KMS-11 (cell line): ENCODE measurements around the gene HELZ.
A peak's percentile ranks its signal among the peaks of the same experiment; 100 is the strongest.

ENCODE experiments used
- H2AFZ ChIP-seq: fragments of 200-600 bp; sonication (generic); 2 replicates; pipeline ENCODE4 v1.6.1; 2016; ENCODE audit warnings: antibody characterized with exemption, mixed run types, low read depth
- H3K27ac ChIP-seq: fragments of 200-600 bp; sonication (generic); 2 replicates; pipeline ENCODE4 v1.6.1; 2016; ENCODE audit warnings: mild to moderate bottlenecking, mixed run types
- H3K27me3 ChIP-seq: fragments of 200-600 bp; sonication (generic); 2 replicates; pipeline ENCODE4 v1.6.1; 2017; ENCODE audit warnings: mild to moderate bottlenecking, low read depth, mixed run types, moderate library complexity; ENCODE audit not compliant: insufficient read depth
- H3K36me3 ChIP-seq: fragments of 200-600 bp; sonication (generic); 2 replicates; pipeline ENCODE4 v1.6.1; 2017; ENCODE audit warnings: mild to moderate bottlenecking, mixed run types; ENCODE audit not compliant: insufficient read depth
- H3K4me1 ChIP-seq: fragments of 200-600 bp; sonication (generic); 2 replicates; pipeline ENCODE4 v1.6.1; 2016; ENCODE audit warnings: mild to moderate bottlenecking, low read depth, mixed run types; ENCODE audit not compliant: poor library complexity, severe bottlenecking
- H3K4me2 ChIP-seq: fragments of 200-600 bp; sonication (generic); 2 replicates; pipeline ENCODE4 v1.7.0; 2016; ENCODE audit warnings: mild to moderate bottlenecking, mixed run types
- H3K4me3 ChIP-seq: fragments of 200-600 bp; sonication (generic); IDR thresholded peaks from 2 replicates; pipeline ENCODE4 v1.6.1; 2017; ENCODE audit warnings: low read depth, low read length, mixed read lengths; ENCODE audit not compliant: insufficient read depth
- H3K79me2 ChIP-seq: fragments of 200-600 bp; sonication (generic); 2 replicates; pipeline ENCODE4 v1.6.1; 2016; ENCODE audit warnings: low read depth, mixed run types; ENCODE audit not compliant: insufficient read depth
- H3K9ac ChIP-seq: fragments of 200-600 bp; sonication (generic); 2 replicates; pipeline ENCODE4 v1.6.1; 2016; ENCODE audit warnings: mild to moderate bottlenecking, mixed run types
- H4K20me1 ChIP-seq: fragments of 200-600 bp; sonication (generic); 2 replicates; pipeline ENCODE4 v1.6.1; 2016; ENCODE audit warnings: mild to moderate bottlenecking, mixed run types; ENCODE audit not compliant: insufficient read depth
- TF ChIP-seq, protein P1 (sequence below): fragments of 200-600 bp; sonication (generic); conservative IDR thresholded peaks from 2 replicates; pipeline ENCODE4 v1.6.1; 2017; ENCODE audit warnings: low read depth, mild to moderate bottlenecking, antibody characterized with exemption, low read length, moderate library complexity, mixed read lengths

HELZ gene

DNA sequence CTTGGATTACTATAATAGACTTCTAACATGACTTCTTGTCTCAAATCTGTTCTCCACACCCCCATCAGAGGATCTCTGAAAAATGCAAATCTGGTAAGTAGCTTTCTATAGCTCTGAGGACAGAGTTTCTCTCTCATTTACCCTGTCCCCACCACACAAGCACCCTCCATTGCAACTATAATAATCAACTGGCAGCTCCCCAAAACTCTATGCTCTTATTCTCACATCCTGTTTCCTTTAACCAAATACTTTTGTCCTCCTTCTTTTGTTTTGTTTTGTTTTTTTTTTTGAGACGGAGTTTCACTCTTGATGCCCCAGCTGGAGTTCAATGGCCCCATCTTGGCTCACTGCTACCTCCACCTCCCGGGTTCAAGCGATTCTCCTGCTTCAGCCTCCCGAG, 73.4 kb downstream of the HELZ start:
- peak overlapping the region; percentile 17; the same call in 1 of the 2 replicates for H3K4me2 ChIP-seq

DNA sequence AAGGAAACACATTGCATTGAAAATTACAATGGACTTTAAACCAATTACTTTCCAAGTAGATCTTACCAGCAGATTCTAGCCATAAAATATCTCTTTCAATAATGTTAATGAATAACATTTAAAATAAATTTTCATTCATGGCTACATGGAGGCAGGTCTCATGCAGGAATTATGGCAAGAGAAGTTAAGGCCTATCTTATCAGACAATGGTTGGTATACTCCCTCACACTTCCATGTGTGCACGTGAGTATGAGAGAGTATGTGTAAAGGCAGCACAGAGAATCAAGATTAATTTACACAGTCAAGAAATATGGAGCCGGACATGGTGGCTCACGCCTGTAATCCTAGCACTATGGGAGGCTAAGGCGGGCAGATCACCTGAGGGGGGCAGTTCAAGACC, 76.5 kb downstream of the HELZ start:
- no peaks in the 10 kb centered on the region for H3K79me2 ChIP-seq
- H4K20me1 ChIP-seq, result no peaks in the 10 kb centered on the region
- TF ChIP-seq, protein P1, sequence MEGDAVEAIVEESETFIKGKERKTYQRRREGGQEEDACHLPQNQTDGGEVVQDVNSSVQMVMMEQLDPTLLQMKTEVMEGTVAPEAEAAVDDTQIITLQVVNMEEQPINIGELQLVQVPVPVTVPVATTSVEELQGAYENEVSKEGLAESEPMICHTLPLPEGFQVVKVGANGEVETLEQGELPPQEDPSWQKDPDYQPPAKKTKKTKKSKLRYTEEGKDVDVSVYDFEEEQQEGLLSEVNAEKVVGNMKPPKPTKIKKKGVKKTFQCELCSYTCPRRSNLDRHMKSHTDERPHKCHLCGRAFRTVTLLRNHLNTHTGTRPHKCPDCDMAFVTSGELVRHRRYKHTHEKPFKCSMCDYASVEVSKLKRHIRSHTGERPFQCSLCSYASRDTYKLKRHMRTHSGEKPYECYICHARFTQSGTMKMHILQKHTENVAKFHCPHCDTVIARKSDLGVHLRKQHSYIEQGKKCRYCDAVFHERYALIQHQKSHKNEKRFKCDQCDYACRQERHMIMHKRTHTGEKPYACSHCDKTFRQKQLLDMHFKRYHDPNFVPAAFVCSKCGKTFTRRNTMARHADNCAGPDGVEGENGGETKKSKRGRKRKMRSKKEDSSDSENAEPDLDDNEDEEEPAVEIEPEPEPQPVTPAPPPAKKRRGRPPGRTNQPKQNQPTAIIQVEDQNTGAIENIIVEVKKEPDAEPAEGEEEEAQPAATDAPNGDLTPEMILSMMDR, result no peak
- H3K4me3 ChIP-seq, result no peak overlapping the region
- H3K27me3 ChIP-seq, result no peaks in the 10 kb centered on the region
- H3K27ac ChIP-seq, result no peak overlapping the region
- H3K4me2 ChIP-seq, result no peak overlapping the region
- H3K4me1 ChIP-seq, result peaks cover 25% of the 10 kb centered on the region
- H3K36me3 ChIP-seq, result no peaks in the 10 kb centered on the region; the same call in 1 of the 2 replicates
- H2AFZ ChIP-seq, result no peak overlapping the region
- no peak overlapping the region for H3K9ac ChIP-seq

More for the DNA sequence above, 73.4 kb downstream of the HELZ start:
- Histone ChIP-seq H3K27ac (peak overlapping the region; percentile 7; the same call in 1 of the 2 replicates), H3K4me1 (peaks cover 25% of the 10 kb centered on the region), H3K36me3 (no peaks in the 10 kb centered on the region; the same call in 1 of the 2 replicates), H2AFZ (no peak overlapping the region), H3K79me2 (no peaks in the 10 kb centered on the region), H3K9ac (no peak overlapping the region), H3K27me3 (no peaks in the 10 kb centered on the region), H3K4me3 (no peak overlapping the region), H4K20me1 (no peaks in the 10 kb centered on the region)
- TF ChIP-seq, protein P1, result no peak

DNA sequence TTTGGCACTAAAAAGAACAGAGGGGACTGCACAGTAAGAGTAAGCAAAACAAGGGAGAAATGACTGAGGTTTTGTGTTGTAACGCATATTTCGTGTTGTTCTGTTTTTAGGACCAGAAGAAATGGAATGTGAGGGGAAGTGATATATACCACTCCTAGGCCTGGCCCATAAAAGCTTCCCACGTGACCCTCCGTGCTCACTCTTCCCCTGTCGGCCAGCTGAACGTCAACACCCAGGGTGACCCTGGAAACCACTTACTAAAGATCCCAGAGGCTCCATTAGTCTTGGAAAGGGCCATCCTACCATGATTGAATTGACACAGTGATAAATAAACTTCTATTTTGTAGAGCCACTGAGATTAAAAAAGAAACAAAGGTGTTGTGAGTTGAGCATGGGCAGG, 79.8 kb downstream of the HELZ start:
- Histone ChIP-seq H3K4me1 (no peaks in the 10 kb centered on the region), H3K4me3 (no peak overlapping the region), H3K36me3 (no peaks in the 10 kb centered on the region; the same call in 1 of the 2 replicates)

DNA sequence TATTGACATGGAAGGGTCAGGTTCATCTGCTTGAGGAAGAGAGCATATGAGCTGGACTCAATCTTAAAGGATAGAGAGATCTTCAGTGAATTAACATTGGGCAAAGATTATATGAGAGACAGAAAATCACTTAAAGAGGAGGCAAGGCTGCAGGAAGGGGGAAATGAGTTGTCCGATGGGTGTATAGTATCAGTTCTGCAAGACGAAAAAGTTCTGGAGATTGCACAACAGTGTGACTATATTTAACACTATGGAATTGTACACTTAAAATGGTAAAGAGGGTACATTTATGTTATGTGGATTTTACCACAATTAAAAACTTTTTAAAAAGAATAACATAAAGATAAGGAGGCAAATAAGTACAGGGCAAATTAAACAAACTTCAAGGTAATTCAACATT, 80.7 kb downstream of the HELZ start:
- no peaks in the 10 kb centered on the region for H4K20me1 ChIP-seq
- H3K4me3 ChIP-seq, result no peak overlapping the region
- H3K27ac ChIP-seq, result no peak overlapping the region
- no peaks in the 10 kb centered on the region for H3K79me2 ChIP-seq
- H3K4me1 ChIP-seq, result no peaks in the 10 kb centered on the region
- H3K4me2 ChIP-seq, result no peak overlapping the region
- no peaks in the 10 kb centered on the region; the same call in 1 of the 2 replicates for H3K36me3 ChIP-seq
- TF ChIP-seq, protein P1, result no peak
- H2AFZ ChIP-seq, result no peak overlapping the region
- H3K27me3 ChIP-seq, result no peaks in the 10 kb centered on the region
- H3K9ac ChIP-seq, result no peak overlapping the region

More for the DNA sequence above, 79.8 kb downstream of the HELZ start:
- Histone ChIP-seq H3K4me2 (no peak overlapping the region), H2AFZ (no peak overlapping the region), H3K79me2 (no peaks in the 10 kb centered on the region), H4K20me1 (no peaks in the 10 kb centered on the region), H3K27me3 (no peaks in the 10 kb centered on the region), H3K9ac (no peak overlapping the region), H3K27ac (no peak overlapping the region)
- TF ChIP-seq, protein P1, result no peak
